Activated B cell treated with CpG ODN at 0.5 μM for 24 hours (primary cell): Measurements from ENCODE around the gene RXRA. TPM values are rescaled to one million over a fixed set of nuclear protein-coding genes. Genes with fewer than 3 reads are reported as not detected.
A peak's percentile ranks its signal among the peaks of the same experiment; 100 is the strongest.

Experiments used
- ATAC-seq: fragments of 200-7000 bp; cut with Tn5 transposase; one replicate; pipeline ENCODE4 v1.10.0; 2021; ENCODE audit warnings: low read depth, mild to moderate bottlenecking, moderate library complexity
- CTCF ChIA-PET: fragments of 350-600 bp; sonication (Branson Sonifier 250); formaldehyde crosslinking; loops from one replicate; lab custom pipeline; 2021; ENCODE audit warnings: antibody characterized with exemption; lab: Charles Lee
- POLR2A ChIA-PET: fragments of 350-600 bp; sonication (Branson Sonifier 250); formaldehyde crosslinking; loops from one replicate; lab custom pipeline; 2021; ENCODE audit warnings: antibody characterized with exemption; lab: Charles Lee
- DNase-seq: peaks from one replicate; pipeline ENCODE4 v3.0.0; 2022
- H3K27ac Mint-ChIP-seq: one replicate; pipeline ENCODE4 v1.8.0; 2020; ENCODE audit warnings: mixed read lengths
- H3K27me3 Mint-ChIP-seq: one replicate; pipeline ENCODE4 v1.8.0; 2021; ENCODE audit warnings: mixed read lengths
- H3K36me3 Mint-ChIP-seq: one replicate; pipeline ENCODE4 v1.8.0; 2021; ENCODE audit warnings: low read depth, mixed read lengths
- H3K4me1 Mint-ChIP-seq: one replicate; pipeline ENCODE4 v1.8.0; 2021; ENCODE audit warnings: mixed read lengths
- H3K4me3 Mint-ChIP-seq: one replicate; pipeline ENCODE4 v1.8.0; 2020; ENCODE audit warnings: mild to moderate bottlenecking, mixed read lengths
- H3K9me3 Mint-ChIP-seq: one replicate; pipeline ENCODE4 v1.8.0; 2020; ENCODE audit warnings: mixed read lengths
- intact Hi-C: fragments of 100-400 bp; cut with micrococcal nuclease; formaldehyde crosslinking; loops from one replicate; pipeline ENCODE4 v1.15.1; 2024
- total RNA-seq: library from RNA; stranded (reverse); gene quantifications from 2 replicates; pipeline ENCODE4 v1.2.3, GENCODE V29; 2022
- TF ChIP-seq, protein P1 (sequence below): fragments of 200-600 bp; IDR thresholded peaks from one replicate; pipeline ENCODE4 v1.8.0; 2022; ENCODE audit warnings: antibody characterized with exemption, mild to moderate bottlenecking

The RXRA gene
- total RNA-seq, 1 donor from 2014 or later: 5.0 TPM

- intact Hi-C loops: loop anchor here (1.0 to 10.0 kb wide), 3 partner anchors 9 to 371 kb away; partner anchors contain the start of genes BRD3 and BRD3OS
- H3K27ac Mint-ChIP-seq: peak overlapping the region; percentile 75
- ATAC-seq (no peak), DNase-seq (no peak)
- ChIA-PET POLR2A (interaction anchor here (1.1 to 2.7 kb wide), 4 partner anchors 10 to 231 kb away, joined by 3 to 11 read pairs (median 8); partner anchors contain the start of gene RNU6ATAC), CTCF (interaction anchor here (0.9 to 1.8 kb wide), 3 partner anchors 11 to 48 kb away, joined by 3 to 6 read pairs (median 3); no protein-coding TSS in a partner anchor)
- H3K27me3 Mint-ChIP-seq: no peaks in the 10 kb centered on the region
- peak overlapping the region; percentile 73 for H3K4me3 Mint-ChIP-seq
- peaks cover 2% of the 10 kb centered on the region for H3K9me3 Mint-ChIP-seq
- no peaks in the 10 kb centered on the region for H3K36me3 Mint-ChIP-seq
- H3K4me1 Mint-ChIP-seq: peaks cover 67% of the 10 kb centered on the region
- TF ChIP-seq, protein P1, sequence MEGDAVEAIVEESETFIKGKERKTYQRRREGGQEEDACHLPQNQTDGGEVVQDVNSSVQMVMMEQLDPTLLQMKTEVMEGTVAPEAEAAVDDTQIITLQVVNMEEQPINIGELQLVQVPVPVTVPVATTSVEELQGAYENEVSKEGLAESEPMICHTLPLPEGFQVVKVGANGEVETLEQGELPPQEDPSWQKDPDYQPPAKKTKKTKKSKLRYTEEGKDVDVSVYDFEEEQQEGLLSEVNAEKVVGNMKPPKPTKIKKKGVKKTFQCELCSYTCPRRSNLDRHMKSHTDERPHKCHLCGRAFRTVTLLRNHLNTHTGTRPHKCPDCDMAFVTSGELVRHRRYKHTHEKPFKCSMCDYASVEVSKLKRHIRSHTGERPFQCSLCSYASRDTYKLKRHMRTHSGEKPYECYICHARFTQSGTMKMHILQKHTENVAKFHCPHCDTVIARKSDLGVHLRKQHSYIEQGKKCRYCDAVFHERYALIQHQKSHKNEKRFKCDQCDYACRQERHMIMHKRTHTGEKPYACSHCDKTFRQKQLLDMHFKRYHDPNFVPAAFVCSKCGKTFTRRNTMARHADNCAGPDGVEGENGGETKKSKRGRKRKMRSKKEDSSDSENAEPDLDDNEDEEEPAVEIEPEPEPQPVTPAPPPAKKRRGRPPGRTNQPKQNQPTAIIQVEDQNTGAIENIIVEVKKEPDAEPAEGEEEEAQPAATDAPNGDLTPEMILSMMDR: no peak
Measured at GRCh38 chr9:134395737-134396257, 69.5 kb downstream of the RXRA start.

DNA sequence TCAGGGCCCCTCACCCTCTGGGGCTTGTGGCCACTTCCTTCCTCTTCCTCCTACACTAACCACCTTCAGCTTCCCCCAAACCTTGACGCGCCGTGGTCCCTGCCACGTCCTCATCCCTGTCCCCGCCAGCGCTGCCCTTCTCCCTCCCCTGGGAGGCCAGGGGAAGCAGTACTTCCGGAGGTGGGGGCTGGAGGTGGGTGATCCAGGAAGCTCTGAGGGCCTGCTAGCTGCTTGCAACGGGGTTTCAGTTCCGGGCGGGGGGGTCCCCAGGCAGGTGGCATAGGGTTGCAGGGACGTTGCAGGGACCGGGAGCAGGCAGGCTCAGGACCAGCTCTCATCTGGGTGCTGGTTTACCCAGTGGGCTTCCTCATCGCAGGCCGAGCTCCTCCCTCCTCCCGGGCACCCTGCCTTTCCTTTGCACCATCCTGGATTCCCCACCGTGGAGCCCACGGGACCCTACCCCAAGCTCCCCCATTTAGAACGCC lies 70.0 kb downstream of the RXRA start:
- ATAC-seq (peak; percentile 43), DNase-seq (peak; percentile 57)
- Mint-ChIP-seq H3K27me3 (no peaks in the 10 kb centered on the region), H3K27ac (peak overlapping the region; percentile 75), H3K4me3 (peak overlapping the region; percentile 73), H3K4me1 (peaks cover 62% of the 10 kb centered on the region), H3K36me3 (no peaks in the 10 kb centered on the region), H3K9me3 (peaks cover 2% of the 10 kb centered on the region)
- ChIA-PET CTCF (interaction anchor here (0.9 to 1.8 kb wide), 3 partner anchors 11 to 47 kb away, joined by 3 to 6 read pairs (median 3); no protein-coding TSS in a partner anchor), POLR2A (interaction anchor here (0.6 to 2.7 kb wide), 5 partner anchors 10 to 232 kb away, joined by 3 to 11 read pairs (median 7); partner anchors contain the start of gene RNU6ATAC)
- intact Hi-C loops: loop anchor here (1.0 to 10.0 kb wide), 3 partner anchors 8 to 371 kb away; partner anchors contain the start of genes BRD3 and BRD3OS
- TF ChIP-seq, protein P1: no peak

DNA sequence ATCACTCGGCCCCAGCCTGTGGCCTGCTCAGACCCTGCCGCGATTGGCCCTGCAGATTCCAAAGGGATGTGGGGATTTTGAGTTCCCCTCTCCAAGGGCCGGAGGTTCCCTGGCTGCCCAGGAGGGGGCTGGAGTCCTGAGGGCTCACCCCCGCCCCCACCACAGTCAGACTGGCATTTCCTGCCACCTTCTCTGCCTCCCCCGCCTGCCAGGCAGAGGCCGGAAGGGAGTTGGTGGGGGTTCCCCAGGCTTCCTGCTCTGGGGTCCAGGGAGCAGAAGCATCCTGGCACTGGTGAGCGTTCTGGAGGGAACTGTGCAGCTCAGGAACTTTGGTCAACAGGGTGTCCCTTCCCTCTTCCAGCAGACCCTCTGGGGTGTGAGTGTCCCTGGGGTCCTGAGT lies 70.6 kb downstream of the RXRA start:
- H3K9me3 Mint-ChIP-seq: peaks cover 2% of the 10 kb centered on the region
- H3K4me3 Mint-ChIP-seq: peak overlapping the region; percentile 73
- ChIA-PET POLR2A (interaction anchor here (0.6 to 2.7 kb wide), 5 partner anchors 9 to 232 kb away, joined by 3 to 11 read pairs (median 7); partner anchors contain the start of gene RNU6ATAC), CTCF (interaction anchor here (0.9 to 1.8 kb wide), 3 partner anchors 10 to 47 kb away, joined by 3 to 6 read pairs (median 3); no protein-coding TSS in a partner anchor)
- peak; percentile 19 for ATAC-seq
- H3K27me3 Mint-ChIP-seq: no peaks in the 10 kb centered on the region
- peaks cover 57% of the 10 kb centered on the region for H3K4me1 Mint-ChIP-seq
- H3K36me3 Mint-ChIP-seq: no peaks in the 10 kb centered on the region
- TF ChIP-seq, protein P1: no peak
- DNase-seq: peak; percentile 41
- intact Hi-C loops: loop anchor here (1.0 to 10.0 kb wide), 3 partner anchors 7 to 372 kb away; partner anchors contain the start of genes BRD3 and BRD3OS
- H3K27ac Mint-ChIP-seq: peak overlapping the region; percentile 75

GRCh38 chr9:134398756-134399155 lies 72.5 kb downstream of the RXRA start:
- H3K9me3 Mint-ChIP-seq: peaks cover 2% of the 10 kb centered on the region
- no peak overlapping the region for H3K27ac Mint-ChIP-seq
- DNase-seq (no peak), ATAC-seq (no peak)
- ChIA-PET POLR2A (no interaction called here), CTCF (no interaction called here)
- TF ChIP-seq, protein P1: no peak
- intact Hi-C loops: loop anchor here (5.0 to 10.0 kb wide), 2 partner anchors 331 to 374 kb away; partner anchors contain the start of genes BRD3 and BRD3OS
- peaks cover 45% of the 10 kb centered on the region for H3K4me1 Mint-ChIP-seq
- no peak overlapping the region for H3K4me3 Mint-ChIP-seq
- H3K36me3 Mint-ChIP-seq: no peaks in the 10 kb centered on the region
- no peaks in the 10 kb centered on the region for H3K27me3 Mint-ChIP-seq
